ENCODE results near the gene SVEP1.
"Not testable (repeated sequence)": the region's sequence is repeated elsewhere in the genome, so short reads cannot be mapped to it uniquely, and the experiment has no call there.

Gene SVEP1
- 0 to 0.05 reads per million in 2 donors for total RNA-seq

- DNase-seq: no peak
These were observed at the start of gene SVEP1 for GRCh38 chr9:110579034-110579861. TSS of gene SVEP1 (minus strand) at chr9:110579741. CDS start at chr9:110579543, 198 bp downstream.

GRCh38 chr9:110626101-110626829 is 46.7 kb upstream of the SVEP1 start:
- no peak for DNase-seq

- no peak for DNase-seq
These were observed 44.0 kb upstream of the SVEP1 start for GRCh38 chr9:110623462-110624025.

- DNase-seq: no peak
These were observed 42.8 kb upstream of the SVEP1 start for GRCh38 chr9:110622368-110622767.

GRCh38 chr9:110620726-110621125 is 41.2 kb upstream of the SVEP1 start:
- DNase-seq: no peak

- DNase-seq: no peak
These were observed 40.3 kb upstream of the SVEP1 start for GRCh38 chr9:110619831-110620230.

- no peak for DNase-seq
These were observed 36.0 kb upstream of the SVEP1 start for GRCh38 chr9:110615498-110615897.

- not testable (repeated sequence) for DNase-seq
These were observed 35.0 kb upstream of the SVEP1 start for GRCh38 chr9:110614576-110614975.

GRCh38 chr9:110606179-110606790 is 26.7 kb upstream of the SVEP1 start:
- no peak for DNase-seq

GRCh38 chr9:110605565-110605964 is 26.0 kb upstream of the SVEP1 start:
- no peak for DNase-seq

- no peak for DNase-seq
These were observed 24.6 kb upstream of the SVEP1 start for GRCh38 chr9:110604171-110604601.

GRCh38 chr9:110602281-110602680 is 22.7 kb upstream of the SVEP1 start:
- DNase-seq: no peak

- no peak for DNase-seq
These were observed 21.6 kb upstream of the SVEP1 start for GRCh38 chr9:110601098-110601497.

- no peak for DNase-seq
These were observed 19.9 kb upstream of the SVEP1 start for GRCh38 chr9:110599468-110599867.

GRCh38 chr9:110592044-110592830 is 12.7 kb upstream of the SVEP1 start:
- DNase-seq: no peak

GRCh38 chr9:110591526-110591925 is 12.0 kb upstream of the SVEP1 start:
- DNase-seq: no peak

- no peak for DNase-seq
These were observed 11.3 kb upstream of the SVEP1 start for GRCh38 chr9:110590816-110591215.

- DNase-seq: no peak
These were observed 8.8 kb upstream of the SVEP1 start for GRCh38 chr9:110588296-110588695.

- no peak for DNase-seq
These were observed 3.7 kb upstream of the SVEP1 start for GRCh38 chr9:110583237-110583636.

- no peak for DNase-seq
These were observed 2.6 kb upstream of the SVEP1 start for GRCh38 chr9:110582156-110582555.

GRCh38 chr9:110580850-110581249 is 1.3 kb upstream of the SVEP1 start:
- no peak for DNase-seq

GRCh38 chr9:110579862-110580219 is 300 bp upstream of the SVEP1 start:
- DNase-seq: no peak
